Gastrocnemius medialis (tissue), 4 donors: ENCODE data around the gene KCNS1.

Experiments used
- POLR2A ChIP-seq, 2 donors: fragments of 450-650 bp; IDR thresholded peaks; one replicate each; pipeline ENCODE4 v1.6.1; 2017; ENCODE audit warnings: antibody characterized with exemption in 2 of 2, mild to moderate bottlenecking in 2 of 2, moderate library complexity in 2 of 2
- TF ChIP-seq, protein P1 (sequence below), 5 experiments: fragments of 450-650 bp in 3 of 5; fragments of 200-600 bp in 2 of 5; sonication (generic) in 2 of 5; IDR thresholded peaks in 4 of 5; conservative IDR thresholded peaks in 1 of 5; 1 replicate in 4 of 5; 2 replicates in 1 of 5; pipeline ENCODE4 v1.5.1; 2016 to 2019; ENCODE audit warnings: antibody characterized with exemption in 5 of 5, mild to moderate bottlenecking in 3 of 5, moderate library complexity in 3 of 5

GRCh38 chr20:45101333-45101850 is 465 bp upstream of the KCNS1 start:
- TF ChIP-seq, protein P1, sequence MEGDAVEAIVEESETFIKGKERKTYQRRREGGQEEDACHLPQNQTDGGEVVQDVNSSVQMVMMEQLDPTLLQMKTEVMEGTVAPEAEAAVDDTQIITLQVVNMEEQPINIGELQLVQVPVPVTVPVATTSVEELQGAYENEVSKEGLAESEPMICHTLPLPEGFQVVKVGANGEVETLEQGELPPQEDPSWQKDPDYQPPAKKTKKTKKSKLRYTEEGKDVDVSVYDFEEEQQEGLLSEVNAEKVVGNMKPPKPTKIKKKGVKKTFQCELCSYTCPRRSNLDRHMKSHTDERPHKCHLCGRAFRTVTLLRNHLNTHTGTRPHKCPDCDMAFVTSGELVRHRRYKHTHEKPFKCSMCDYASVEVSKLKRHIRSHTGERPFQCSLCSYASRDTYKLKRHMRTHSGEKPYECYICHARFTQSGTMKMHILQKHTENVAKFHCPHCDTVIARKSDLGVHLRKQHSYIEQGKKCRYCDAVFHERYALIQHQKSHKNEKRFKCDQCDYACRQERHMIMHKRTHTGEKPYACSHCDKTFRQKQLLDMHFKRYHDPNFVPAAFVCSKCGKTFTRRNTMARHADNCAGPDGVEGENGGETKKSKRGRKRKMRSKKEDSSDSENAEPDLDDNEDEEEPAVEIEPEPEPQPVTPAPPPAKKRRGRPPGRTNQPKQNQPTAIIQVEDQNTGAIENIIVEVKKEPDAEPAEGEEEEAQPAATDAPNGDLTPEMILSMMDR (IDR thresholded peaks at IDR 0.05 in 4 of 5, conservative IDR thresholded peaks at IDR 0.05 in 1 of 5) = no peak
- TF ChIP-seq POLR2A (IDR thresholded peaks at IDR 0.05) = no peak
